ENCODE results near the gene HMX2. TPM values are rescaled to one million over a fixed set of nuclear protein-coding genes. Genes with fewer than 3 reads are reported as not detected.

HMX2 gene
- total and polyA plus RNA-seq, 2 of the 13 experiments (the other 11 are each of a cell fraction or from before 2014, with no cell fraction given) = not detected

DNA sequence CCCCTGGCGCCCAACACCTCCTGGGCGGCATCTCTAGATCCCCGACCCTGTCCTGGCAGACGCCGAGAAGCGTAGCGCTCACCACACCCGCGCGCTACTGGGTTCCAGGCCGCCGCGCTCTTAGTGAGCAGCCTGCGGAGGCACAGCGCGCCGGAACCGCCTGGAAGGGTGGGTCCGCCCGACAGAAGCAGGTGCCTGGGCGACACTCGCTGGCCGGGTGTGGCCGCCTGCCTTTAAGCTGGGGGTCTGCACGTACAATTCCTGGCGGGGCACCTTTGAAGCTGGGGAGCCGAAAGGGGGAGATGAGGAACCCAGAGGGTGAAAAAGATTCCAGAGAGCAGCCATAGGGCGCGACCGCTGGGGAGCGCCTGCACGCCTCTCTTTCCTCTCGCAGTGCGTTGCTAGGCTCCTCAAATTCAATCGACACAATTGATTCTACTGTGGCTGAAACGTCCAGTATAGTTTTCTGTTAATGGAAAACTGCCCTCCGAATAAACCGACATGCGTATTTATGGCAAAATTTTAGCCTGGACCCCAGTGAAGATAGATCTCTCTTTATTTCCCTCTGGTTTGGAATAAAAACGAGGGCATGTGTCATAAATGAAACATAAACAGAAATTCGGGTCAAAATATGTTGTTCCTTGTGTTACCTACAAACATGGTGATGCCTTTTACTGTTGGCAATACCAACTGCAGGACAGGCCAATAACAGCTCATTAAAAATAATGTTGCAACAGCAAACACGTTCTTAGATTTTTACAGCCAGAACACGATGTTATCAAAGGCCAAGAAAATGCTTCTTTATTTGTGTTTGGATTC is 7.6 kb upstream of the HMX2 start (continued):
- no peak for TF ChIP-seq NONO (IDR thresholded peaks at IDR 0.05)
- no peak; the same call in 1 of the 2 replicates for TF ChIP-seq NONO (CRISPR knock-in tag; conservative IDR thresholded peaks at IDR 0.05)
- TF ChIP-seq NR2F6 (IDR thresholded peaks at IDR 0.05) = no peak
- TF ChIP-seq NR2F6 (CRISPR knock-in tag; IDR thresholded peaks at IDR 0.05) = no peak
- TF ChIP-seq ZFX (CRISPR knock-in tag; IDR thresholded peaks at IDR 0.05; ENCODE audit: low read depth) = no peak
- no peak for TF ChIP-seq KMT2B (CRISPR knock-in tag; IDR thresholded peaks at IDR 0.05)
- TF ChIP-seq, protein P1, sequence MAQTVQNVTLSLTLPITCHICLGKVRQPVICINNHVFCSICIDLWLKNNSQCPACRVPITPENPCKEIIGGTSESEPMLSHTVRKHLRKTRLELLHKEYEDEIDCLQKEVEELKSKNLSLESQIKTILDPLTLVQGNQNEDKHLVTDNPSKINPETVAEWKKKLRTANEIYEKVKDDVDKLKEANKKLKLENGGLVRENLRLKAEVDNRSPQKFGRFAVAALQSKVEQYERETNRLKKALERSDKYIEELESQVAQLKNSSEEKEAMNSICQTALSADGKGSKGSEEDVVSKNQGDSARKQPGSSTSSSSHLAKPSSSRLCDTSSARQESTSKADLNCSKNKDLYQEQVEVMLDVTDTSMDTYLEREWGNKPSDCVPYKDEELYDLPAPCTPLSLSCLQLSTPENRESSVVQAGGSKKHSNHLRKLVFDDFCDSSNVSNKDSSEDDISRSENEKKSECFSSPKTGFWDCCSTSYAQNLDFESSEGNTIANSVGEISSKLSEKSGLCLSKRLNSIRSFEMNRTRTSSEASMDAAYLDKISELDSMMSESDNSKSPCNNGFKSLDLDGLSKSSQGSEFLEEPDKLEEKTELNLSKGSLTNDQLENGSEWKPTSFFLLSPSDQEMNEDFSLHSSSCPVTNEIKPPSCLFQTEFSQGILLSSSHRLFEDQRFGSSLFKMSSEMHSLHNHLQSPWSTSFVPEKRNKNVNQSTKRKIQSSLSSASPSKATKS (CRISPR knock-in tag; IDR thresholded peaks at IDR 0.05) = no peak
- TF ChIP-seq, protein P2, sequence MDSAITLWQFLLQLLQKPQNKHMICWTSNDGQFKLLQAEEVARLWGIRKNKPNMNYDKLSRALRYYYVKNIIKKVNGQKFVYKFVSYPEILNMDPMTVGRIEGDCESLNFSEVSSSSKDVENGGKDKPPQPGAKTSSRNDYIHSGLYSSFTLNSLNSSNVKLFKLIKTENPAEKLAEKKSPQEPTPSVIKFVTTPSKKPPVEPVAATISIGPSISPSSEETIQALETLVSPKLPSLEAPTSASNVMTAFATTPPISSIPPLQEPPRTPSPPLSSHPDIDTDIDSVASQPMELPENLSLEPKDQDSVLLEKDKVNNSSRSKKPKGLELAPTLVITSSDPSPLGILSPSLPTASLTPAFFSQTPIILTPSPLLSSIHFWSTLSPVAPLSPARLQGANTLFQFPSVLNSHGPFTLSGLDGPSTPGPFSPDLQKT (CRISPR knock-in tag; IDR thresholded peaks at IDR 0.05; ENCODE audit: borderline replicate concordance) = no peak
- TF ChIP-seq ZNF331 (CRISPR knock-in tag; IDR thresholded peaks at IDR 0.05) = no peak
- no peak for TF ChIP-seq ZNF841 (CRISPR knock-in tag; IDR thresholded peaks at IDR 0.05; ENCODE audit: borderline replicate concordance)
- TF ChIP-seq ZNF792 (CRISPR knock-in tag; IDR thresholded peaks at IDR 0.05) = no peak
- TF ChIP-seq POGZ (CRISPR knock-in tag; IDR thresholded peaks at IDR 0.05) = no peak
- no peak for TF ChIP-seq PHF21A (CRISPR knock-in tag; IDR thresholded peaks at IDR 0.05)
- no peak for TF ChIP-seq MATR3 (CRISPR knock-in tag; IDR thresholded peaks at IDR 0.05)
- TF ChIP-seq NR3C1 (CRISPR knock-in tag; IDR thresholded peaks at IDR 0.05) = no peak
- TF ChIP-seq ZC3H13 (CRISPR knock-in tag; IDR thresholded peaks at IDR 0.05) = no peak
- TF ChIP-seq BCL6 (CRISPR knock-in tag; IDR thresholded peaks at IDR 0.05) = 0 out of 2 replicates have a peak, but pooled peaks have one; percentile 12
- no peak for TF ChIP-seq PLRG1 (conservative IDR thresholded peaks at IDR 0.05)
- no peak for TF ChIP-seq SMARCC2 (IDR thresholded peaks at IDR 0.05)
- TF ChIP-seq ARHGAP35 (CRISPR knock-in tag; IDR thresholded peaks at IDR 0.05; ENCODE audit: borderline replicate concordance) = no peak
- TF ChIP-seq, protein P3, sequence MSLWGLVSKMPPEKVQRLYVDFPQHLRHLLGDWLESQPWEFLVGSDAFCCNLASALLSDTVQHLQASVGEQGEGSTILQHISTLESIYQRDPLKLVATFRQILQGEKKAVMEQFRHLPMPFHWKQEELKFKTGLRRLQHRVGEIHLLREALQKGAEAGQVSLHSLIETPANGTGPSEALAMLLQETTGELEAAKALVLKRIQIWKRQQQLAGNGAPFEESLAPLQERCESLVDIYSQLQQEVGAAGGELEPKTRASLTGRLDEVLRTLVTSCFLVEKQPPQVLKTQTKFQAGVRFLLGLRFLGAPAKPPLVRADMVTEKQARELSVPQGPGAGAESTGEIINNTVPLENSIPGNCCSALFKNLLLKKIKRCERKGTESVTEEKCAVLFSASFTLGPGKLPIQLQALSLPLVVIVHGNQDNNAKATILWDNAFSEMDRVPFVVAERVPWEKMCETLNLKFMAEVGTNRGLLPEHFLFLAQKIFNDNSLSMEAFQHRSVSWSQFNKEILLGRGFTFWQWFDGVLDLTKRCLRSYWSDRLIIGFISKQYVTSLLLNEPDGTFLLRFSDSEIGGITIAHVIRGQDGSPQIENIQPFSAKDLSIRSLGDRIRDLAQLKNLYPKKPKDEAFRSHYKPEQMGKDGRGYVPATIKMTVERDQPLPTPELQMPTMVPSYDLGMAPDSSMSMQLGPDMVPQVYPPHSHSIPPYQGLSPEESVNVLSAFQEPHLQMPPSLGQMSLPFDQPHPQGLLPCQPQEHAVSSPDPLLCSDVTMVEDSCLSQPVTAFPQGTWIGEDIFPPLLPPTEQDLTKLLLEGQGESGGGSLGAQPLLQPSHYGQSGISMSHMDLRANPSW (CRISPR knock-in tag; IDR thresholded peaks at IDR 0.05; ENCODE audit: borderline replicate concordance) = no peak
- no peak for TF ChIP-seq ZNF883 (CRISPR knock-in tag; IDR thresholded peaks at IDR 0.05; ENCODE audit: not compliant biosample characterization)
- no peak for TF ChIP-seq MAFG (CRISPR knock-in tag; IDR thresholded peaks at IDR 0.05)
- TF ChIP-seq, protein P4, sequence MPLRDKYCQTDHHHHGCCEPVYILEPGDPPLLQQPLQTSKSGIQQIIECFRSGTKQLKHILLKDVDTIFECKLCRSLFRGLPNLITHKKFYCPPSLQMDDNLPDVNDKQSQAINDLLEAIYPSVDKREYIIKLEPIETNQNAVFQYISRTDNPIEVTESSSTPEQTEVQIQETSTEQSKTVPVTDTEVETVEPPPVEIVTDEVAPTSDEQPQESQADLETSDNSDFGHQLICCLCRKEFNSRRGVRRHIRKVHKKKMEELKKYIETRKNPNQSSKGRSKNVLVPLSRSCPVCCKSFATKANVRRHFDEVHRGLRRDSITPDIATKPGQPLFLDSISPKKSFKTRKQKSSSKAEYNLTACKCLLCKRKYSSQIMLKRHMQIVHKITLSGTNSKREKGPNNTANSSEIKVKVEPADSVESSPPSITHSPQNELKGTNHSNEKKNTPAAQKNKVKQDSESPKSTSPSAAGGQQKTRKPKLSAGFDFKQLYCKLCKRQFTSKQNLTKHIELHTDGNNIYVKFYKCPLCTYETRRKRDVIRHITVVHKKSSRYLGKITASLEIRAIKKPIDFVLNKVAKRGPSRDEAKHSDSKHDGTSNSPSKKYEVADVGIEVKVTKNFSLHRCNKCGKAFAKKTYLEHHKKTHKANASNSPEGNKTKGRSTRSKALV (CRISPR knock-in tag; IDR thresholded peaks at IDR 0.05) = peak; percentile 10; the same call in 1 of the 2 replicates

Data from HepG2 (cell line).